GM23248 (cell line): ENCODE measurements around the gene PDCD7. TPM values are rescaled to one million over a fixed set of nuclear protein-coding genes. Genes with fewer than 3 reads are reported as not detected.

ENCODE experiments used
- DNase-seq: peaks from one replicate; pipeline ENCODE4 v3.0.0-alpha.2; 2015
- H2AFZ ChIP-seq: fragments of 200-600 bp; sonication (generic); 2 replicates; pipeline ENCODE4 v1.6.1; 2016; ENCODE audit warnings: antibody characterized with exemption
- H3F3A ChIP-seq: fragments of 200-600 bp; sonication (generic); 2 replicates; pipeline ENCODE4 v1.6.1; 2016; ENCODE audit warnings: mild to moderate bottlenecking, antibody characterized with exemption, mixed run types; ENCODE audit not compliant: insufficient read depth
- H3K27ac ChIP-seq: fragments of 200-600 bp; sonication (generic); 2 replicates; pipeline ENCODE4 v1.5.1; 2016; ENCODE audit warnings: mild to moderate bottlenecking
- H3K27me3 ChIP-seq: fragments of 200-600 bp; sonication (generic); replicated peaks from 2 replicates; pipeline ENCODE4 v1.6.1; 2016; ENCODE audit warnings: mild to moderate bottlenecking; ENCODE audit not compliant: insufficient read depth
- H3K36me3 ChIP-seq: fragments of 200-600 bp; sonication (generic); 2 replicates; pipeline ENCODE4 v1.6.1; 2016; ENCODE audit warnings: low read depth, mild to moderate bottlenecking
- H3K4me1 ChIP-seq: fragments of 200-600 bp; sonication (generic); 2 replicates; pipeline ENCODE4 v1.6.1; 2016; ENCODE audit warnings: mild to moderate bottlenecking; ENCODE audit not compliant: insufficient read depth
- H3K4me2 ChIP-seq: fragments of 200-600 bp; sonication (generic); one replicate; pipeline ENCODE4 v1.6.1; 2016; ENCODE audit warnings: mild to moderate bottlenecking; ENCODE audit not compliant: unreplicated experiment
- H3K4me3 ChIP-seq: fragments of 200-600 bp; sonication (generic); 2 replicates; pipeline ENCODE4 v1.5.1; 2016; ENCODE audit warnings: mild to moderate bottlenecking
- H3K79me2 ChIP-seq: fragments of 200-600 bp; sonication (generic); 2 replicates; pipeline ENCODE4 v1.6.1; 2016; ENCODE audit warnings: mild to moderate bottlenecking; ENCODE audit not compliant: insufficient read depth
- H3K9ac ChIP-seq: fragments of 200-600 bp; sonication (generic); 2 replicates; pipeline ENCODE4 v1.6.1; 2016; ENCODE audit warnings: mild to moderate bottlenecking
- H3K9me2 ChIP-seq: fragments of 200-600 bp; sonication (generic); 2 replicates; pipeline ENCODE4 v1.6.1; 2016; ENCODE audit warnings: mixed run types, mild to moderate bottlenecking, moderate library complexity; ENCODE audit not compliant: insufficient read depth
- H3K9me3 ChIP-seq: fragments of 200-600 bp; sonication (generic); one replicate; pipeline ENCODE4 v1.6.1; 2017; ENCODE audit warnings: low read depth
- H4K20me1 ChIP-seq: fragments of 200-600 bp; sonication (generic); 2 replicates; pipeline ENCODE4 v1.6.0; 2016; ENCODE audit not compliant: insufficient read depth
- EZH2 ChIP-seq: fragments of 200-600 bp; sonication (generic); IDR thresholded peaks from 2 replicates; pipeline ENCODE4 v1.6.1; 2018; ENCODE audit warnings: antibody characterized with exemption, mild to moderate bottlenecking; ENCODE audit not compliant: insufficient read depth, poor library complexity, severe bottlenecking
- EZH2phosphoT487 ChIP-seq: fragments of 200-600 bp; sonication (generic); IDR thresholded peaks from 2 replicates; pipeline ENCODE4 v1.6.1; 2018; ENCODE audit warnings: antibody characterized with exemption, moderate library complexity, mild to moderate bottlenecking, low read depth; ENCODE audit not compliant: insufficient read depth
- whole genome bisulfite sequencing, 2 experiments: methylation state at CpG; one replicate each; pipeline ENCODE4 v1.1.6; 2015 to 2017; ENCODE audit warnings: low lambda C conversion rate in 2 of 2, low coverage in 1 of 2; ENCODE audit errors: missing lambda C conversion rate in 2 of 2; 5-methylcytosine and 5-hydroxymethylcytosine counted together
- in situ Hi-C: fragments of 300-500 bp; cut with MboI; formaldehyde crosslinking; loops from 2 replicates; pipeline ENCODE4 v1.15.0; 2020
- polyA plus RNA-seq: library from polyadenylated mRNA; unstranded; fragments of >200 nt; fragmentation: Nextera tagmentation; extraction: Ambion mirVana; gene quantifications from 2 replicates; pipeline ENCODE4 v1.2.1, GENCODE V29; 2016
- total RNA-seq: library from RNA; depleted of rRNA; stranded (reverse); fragments of >200 nt; shearing (Covaris generic); gene quantifications from 2 replicates; pipeline ENCODE4 v1.2.3, GENCODE V29; 2014

Gene PDCD7
- total and polyA plus RNA-seq, 2 experiments from 2014 or later: 7.5 to 13.6 TPM

DNA sequence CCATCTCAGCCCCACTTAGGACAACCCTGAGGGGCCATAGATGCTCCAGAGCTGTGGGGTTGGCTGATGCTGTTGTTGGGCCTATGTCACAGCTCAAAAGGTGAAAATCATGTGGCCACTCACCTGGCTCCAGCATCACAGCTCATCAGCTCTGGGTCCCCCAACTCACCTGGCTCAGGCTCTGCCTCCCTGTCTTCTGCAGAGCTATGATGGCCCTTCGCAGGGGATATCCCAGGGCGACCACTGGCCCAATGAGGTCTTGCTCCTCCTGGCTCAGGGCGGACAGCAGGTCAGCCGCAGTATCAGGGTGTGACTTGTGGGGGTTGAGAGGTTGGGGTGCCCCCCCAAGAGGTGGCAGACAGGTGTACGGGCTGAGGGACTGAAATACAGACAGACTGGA, 34.3 kb downstream of the PDCD7 start:
- H3K4me2 ChIP-seq: no peak overlapping the region
- peaks cover 11% of the 10 kb centered on the region; the same call in 1 of the 2 replicates for H3K36me3 ChIP-seq
- no peak overlapping the region for H3K27ac ChIP-seq
- WGBS, 2 experiments: 98 to 100% methylated on average over 5 of the region's 5 CpGs
- no peaks in the 10 kb centered on the region for H3K79me2 ChIP-seq
- no peaks in the 10 kb centered on the region for H4K20me1 ChIP-seq
- no peaks in the 10 kb centered on the region for H3K4me1 ChIP-seq
- no peaks in the 10 kb centered on the region for H3K9me3 ChIP-seq
- no peak overlapping the region for H3K4me3 ChIP-seq
- in situ Hi-C loops: no loop called here
- no peak for DNase-seq
- no peaks in the 10 kb centered on the region for H3K27me3 ChIP-seq
- H3K9ac ChIP-seq: no peak overlapping the region
- no peaks in the 10 kb centered on the region for H3F3A ChIP-seq
- H2AFZ ChIP-seq: no peak overlapping the region
- TF ChIP-seq EZH2: no peak
- TF ChIP-seq EZH2phosphoT487: no peak
- no peaks in the 10 kb centered on the region for H3K9me2 ChIP-seq

- no peaks in the 10 kb centered on the region for H3F3A ChIP-seq
- H3K9ac ChIP-seq: no peak overlapping the region
- no peaks in the 10 kb centered on the region for H4K20me1 ChIP-seq
- H3K4me3 ChIP-seq: no peak overlapping the region
- DNase-seq: no peak
- H3K79me2 ChIP-seq: no peaks in the 10 kb centered on the region
- no peak overlapping the region for H3K4me2 ChIP-seq
- H3K27ac ChIP-seq: no peak overlapping the region
- H3K4me1 ChIP-seq: no peaks in the 10 kb centered on the region
- peaks cover 9% of the 10 kb centered on the region; the same call in 1 of the 2 replicates for H3K36me3 ChIP-seq
- in situ Hi-C loops: no loop called here
- no peaks in the 10 kb centered on the region for H3K9me3 ChIP-seq
- WGBS, 2 experiments: 92 to 94% methylated on average over 7 of the region's 7 CpGs
- H3K27me3 ChIP-seq: no peaks in the 10 kb centered on the region
- no peak overlapping the region for H2AFZ ChIP-seq
- TF ChIP-seq EZH2 (no peak), EZH2phosphoT487 (no peak)
- H3K9me2 ChIP-seq: no peaks in the 10 kb centered on the region
Observed at GRCh38 chr15:65097651-65098263, 35.9 kb downstream of the PDCD7 start.

DNA sequence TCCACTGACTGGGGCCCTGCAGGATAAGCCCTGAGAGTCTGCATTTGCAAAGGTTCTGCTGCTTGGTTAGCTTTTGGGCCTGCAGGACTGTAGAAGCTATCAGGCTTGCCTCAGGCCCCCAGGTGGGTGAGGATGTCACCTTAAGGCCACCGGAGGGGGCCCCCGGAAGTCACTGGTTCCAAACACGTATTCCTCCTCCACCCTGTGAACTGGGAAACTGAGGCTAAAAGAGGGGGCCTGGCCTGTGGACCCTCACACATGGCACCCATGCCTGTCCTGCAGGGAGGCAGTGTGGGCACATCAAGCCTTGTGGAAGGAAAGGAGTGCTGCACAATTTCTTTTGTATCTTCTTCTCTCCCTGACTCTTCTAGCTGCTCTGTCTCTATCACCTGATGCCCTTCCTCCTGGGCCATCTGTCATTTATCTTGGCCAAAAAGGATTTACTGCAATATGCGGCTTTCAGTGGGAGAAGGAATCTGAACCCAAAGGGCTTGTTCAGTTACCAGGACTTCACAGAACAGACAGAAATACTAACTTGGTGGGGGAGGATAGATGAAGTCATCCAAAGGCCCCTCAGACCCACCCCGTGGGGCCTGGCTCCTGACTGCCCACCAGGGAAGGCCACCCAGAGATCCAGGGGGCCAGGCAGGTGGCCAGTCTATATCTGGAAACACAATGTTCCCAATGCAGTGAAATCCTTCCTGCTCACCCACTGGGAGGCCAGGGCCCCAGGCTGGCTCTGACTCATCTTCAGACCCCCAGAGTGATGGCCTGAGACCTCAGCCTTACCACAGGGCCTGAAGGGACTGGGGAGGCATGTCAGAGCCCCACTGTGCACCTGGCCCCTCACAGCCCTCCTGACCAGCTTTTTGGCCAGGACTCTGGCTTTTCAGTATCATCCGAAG, 36.9 kb downstream of the PDCD7 start:
- in situ Hi-C loops: no loop called here
- peaks cover 9% of the 10 kb centered on the region; the same call in 1 of the 2 replicates for H3K36me3 ChIP-seq

DNA sequence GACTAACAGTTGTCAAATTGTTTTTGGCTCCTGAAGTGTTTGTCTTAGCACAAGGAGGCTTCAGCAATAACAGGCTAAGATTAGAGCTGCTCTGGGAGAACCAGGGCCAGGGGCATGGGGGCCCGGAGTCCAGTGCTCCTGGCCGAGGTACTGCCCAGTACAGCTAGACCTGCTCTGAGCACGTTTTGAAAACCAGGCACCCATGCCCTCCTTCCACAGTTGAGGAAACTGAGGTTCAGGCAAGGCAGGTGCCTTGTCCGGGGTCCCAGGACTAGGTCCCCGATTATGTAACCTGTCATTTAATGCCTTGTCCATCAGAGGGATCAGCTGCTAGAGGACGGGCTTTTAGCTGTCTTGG, 37.9 kb downstream of the PDCD7 start:
- 90% methylated on average over 6 of the region's 6 CpGs for WGBS, 2 experiments

More for the DNA sequence above, 36.9 kb downstream of the PDCD7 start:
- Histone ChIP-seq H3K27ac (no peak overlapping the region), H2AFZ (no peak overlapping the region), H3K4me2 (no peak overlapping the region), H3K9me3 (no peaks in the 10 kb centered on the region), H4K20me1 (no peaks in the 10 kb centered on the region), H3K9me2 (no peaks in the 10 kb centered on the region), H3K79me2 (no peaks in the 10 kb centered on the region), H3K4me3 (no peak overlapping the region), H3K27me3 (no peaks in the 10 kb centered on the region), H3K9ac (no peak overlapping the region), H3K4me1 (no peaks in the 10 kb centered on the region), H3F3A (no peaks in the 10 kb centered on the region)
- DNase-seq: no peak
- no peak for TF ChIP-seq EZH2phosphoT487
- no peak for TF ChIP-seq EZH2
- 69 to 80% methylated on average over 6 of the region's 6 CpGs for WGBS, 2 experiments

More for the DNA sequence above, 37.9 kb downstream of the PDCD7 start:
- no peak overlapping the region for H3K4me3 ChIP-seq
- H3K9me3 ChIP-seq: no peaks in the 10 kb centered on the region
- no peaks in the 10 kb centered on the region for H3K79me2 ChIP-seq
- DNase-seq: no peak
- no peak overlapping the region for H3K27ac ChIP-seq
- H4K20me1 ChIP-seq: no peaks in the 10 kb centered on the region
- H3K4me1 ChIP-seq: no peaks in the 10 kb centered on the region
- H3K9ac ChIP-seq: no peak overlapping the region
- TF ChIP-seq EZH2phosphoT487 (no peak), EZH2 (no peak)
- H3K4me2 ChIP-seq: no peak overlapping the region
- no peaks in the 10 kb centered on the region for H3K9me2 ChIP-seq
- H3K36me3 ChIP-seq: peaks cover 9% of the 10 kb centered on the region; the same call in 1 of the 2 replicates
- H3K27me3 ChIP-seq: no peaks in the 10 kb centered on the region
- no peaks in the 10 kb centered on the region for H3F3A ChIP-seq
- H2AFZ ChIP-seq: no peak overlapping the region
- in situ Hi-C loops: no loop called here
